GM23338 (cell line): ENCODE measurements around the gene TRPM1. TPM values are rescaled to one million over a fixed set of nuclear protein-coding genes. Genes with fewer than 3 reads are reported as not detected.

ENCODE experiments used
- ATAC-seq: fragments of 200-7000 bp; cut with Tn5 transposase; 3 replicates; pipeline ENCODE4 v1.9.1; 2020
- DNase-seq: peaks from one replicate; pipeline ENCODE4 v3.0.0-alpha.2; 2015; ENCODE audit warnings: low spot score
- H2AFZ ChIP-seq: fragments of 200-600 bp; sonication (generic); 2 replicates; pipeline ENCODE4 v1.8.0; 2016; ENCODE audit warnings: antibody characterized with exemption, mild to moderate bottlenecking, moderate library complexity
- H3F3A ChIP-seq: fragments of 200-600 bp; sonication (generic); replicated peaks from 2 replicates; pipeline ENCODE4 v1.8.0; 2017; ENCODE audit warnings: antibody characterized with exemption, mixed run types, low read depth
- H3K27ac ChIP-seq: fragments of 200-600 bp; sonication (generic); 2 replicates; pipeline ENCODE4 v1.6.1; 2016; ENCODE audit warnings: low read depth
- H3K27me3 ChIP-seq: fragments of 200-600 bp; sonication (generic); 2 replicates; pipeline ENCODE4 v1.8.0; 2016; ENCODE audit warnings: mild to moderate bottlenecking, mixed run types, moderate library complexity; ENCODE audit not compliant: insufficient read depth
- H3K36me3 ChIP-seq: fragments of 200-600 bp; sonication (generic); 2 replicates; pipeline ENCODE4 v1.8.0; 2016; ENCODE audit warnings: mild to moderate bottlenecking; ENCODE audit not compliant: insufficient read depth
- H3K4me1 ChIP-seq: fragments of 200-600 bp; sonication (generic); 2 replicates; pipeline ENCODE4 v1.8.0; 2016; ENCODE audit warnings: mild to moderate bottlenecking, moderate library complexity; ENCODE audit not compliant: insufficient read depth
- H3K4me2 ChIP-seq: fragments of 200-600 bp; sonication (generic); 2 replicates; pipeline ENCODE4 v1.7.1; 2017; ENCODE audit warnings: mixed run types
- H3K4me3 ChIP-seq: fragments of 200-600 bp; sonication (generic); 2 replicates; pipeline ENCODE4 v1.6.1; 2016; ENCODE audit warnings: mixed run types
- H3K79me2 ChIP-seq: fragments of 200-600 bp; sonication (generic); replicated peaks from 2 replicates; pipeline ENCODE4 v1.8.0; 2017; ENCODE audit warnings: mild to moderate bottlenecking; ENCODE audit not compliant: insufficient read depth
- H3K9me2 ChIP-seq: fragments of 200-600 bp; sonication (generic); 2 replicates; pipeline ENCODE4 v1.8.0; 2017; ENCODE audit not compliant: insufficient read depth
- H4K20me1 ChIP-seq: fragments of 200-600 bp; sonication (generic); replicated peaks from 2 replicates; pipeline ENCODE4 v1.8.0; 2017; ENCODE audit warnings: mild to moderate bottlenecking; ENCODE audit not compliant: insufficient read depth
- H3K27ac Mint-ChIP-seq: 2 replicates; pipeline ENCODE4 v1.8.0; 2020; ENCODE audit warnings: inconsistent platforms, mild to moderate bottlenecking, moderate library complexity, mixed read lengths
- H3K27me3 Mint-ChIP-seq: 3 replicates; pipeline ENCODE4 v1.8.0; 2022; ENCODE audit warnings: low read depth, mild to moderate bottlenecking, moderate library complexity, mixed read lengths, inconsistent platforms; ENCODE audit not compliant: insufficient read depth, poor library complexity
- H3K36me3 Mint-ChIP-seq: 3 replicates; pipeline ENCODE4 v1.8.0; 2021; ENCODE audit warnings: low read depth, mild to moderate bottlenecking, inconsistent platforms, moderate library complexity, mixed read lengths
- H3K4me1 Mint-ChIP-seq: 3 replicates; pipeline ENCODE4 v1.8.0; 2020; ENCODE audit warnings: mild to moderate bottlenecking, inconsistent platforms, mixed read lengths
- H3K4me3 Mint-ChIP-seq: 3 replicates; pipeline ENCODE4 v1.8.0; 2021; ENCODE audit warnings: moderate library complexity, mild to moderate bottlenecking, inconsistent platforms, mixed read lengths
- H3K9me3 Mint-ChIP-seq: 3 replicates; pipeline ENCODE4 v1.8.0; 2020; ENCODE audit warnings: moderate library complexity, mild to moderate bottlenecking, inconsistent platforms, mixed read lengths
- CREB1 ChIP-seq: fragments of 250-450 bp; sonication (Bioruptor Pico); IDR thresholded peaks from 2 replicates; pipeline ENCODE4 v1.5.0; 2020; ENCODE audit warnings: low read depth, mild to moderate bottlenecking, moderate library complexity
- EZH2 ChIP-seq: fragments of 200-600 bp; sonication (generic); IDR thresholded peaks from one replicate; pipeline ENCODE4 v1.8.0; 2017; ENCODE audit warnings: antibody characterized with exemption, mild to moderate bottlenecking, low read depth; ENCODE audit not compliant: unreplicated experiment
- EZH2phosphoT487 ChIP-seq: fragments of 200-600 bp; sonication (generic); IDR thresholded peaks from one replicate; pipeline ENCODE4 v1.8.1; 2018; ENCODE audit warnings: antibody characterized with exemption; ENCODE audit not compliant: unreplicated experiment
- JUNB ChIP-seq: IDR thresholded peaks from one replicate; pipeline ENCODE4 v1.6.1; 2016; ENCODE audit warnings: antibody characterized with exemption; ENCODE audit not compliant: unreplicated experiment
- NANOG ChIP-seq: IDR thresholded peaks from 2 replicates; pipeline ENCODE4 v1.6.1; 2016; ENCODE audit warnings: antibody characterized with exemption, borderline replicate concordance
- POLR2AphosphoS5 ChIP-seq: IDR thresholded peaks from 2 replicates; pipeline ENCODE4 v1.6.1; 2016; ENCODE audit warnings: antibody characterized with exemption, low read depth
- STAT1 ChIP-seq: IDR thresholded peaks from one replicate; pipeline ENCODE4 v1.6.1; 2016; ENCODE audit warnings: antibody characterized with exemption; ENCODE audit not compliant: unreplicated experiment
- ZNF114 ChIP-seq: fragments of 250-450 bp; sonication (Bioruptor Pico); IDR thresholded peaks from 2 replicates; pipeline ENCODE4 v1.5.0; 2020; ENCODE audit warnings: mild to moderate bottlenecking, moderate library complexity
- ZNF331 ChIP-seq: fragments of 250-450 bp; sonication (Bioruptor Pico); IDR thresholded peaks from 2 replicates; pipeline ENCODE4 v1.5.0; 2020; ENCODE audit warnings: low read depth, mild to moderate bottlenecking, moderate library complexity
- polyA plus RNA-seq: library from polyadenylated mRNA; unstranded; fragments of >200 nt; fragmentation: Nextera tagmentation; extraction: Ambion mirVana; gene quantifications from 2 replicates; pipeline ENCODE4 v1.2.1, GENCODE V29; 2016
- total RNA-seq: library from RNA; depleted of rRNA; stranded (reverse); fragments of >200 nt; shearing (Covaris generic); gene quantifications from 2 replicates; pipeline ENCODE4 v1.2.3, GENCODE V29; 2014
- TF ChIP-seq, protein P1 (sequence below): fragments of 250-450 bp; sonication (Bioruptor Pico); IDR thresholded peaks from 2 replicates; pipeline ENCODE4 v1.5.0; 2020; ENCODE audit warnings: mild to moderate bottlenecking, moderate library complexity
- TF ChIP-seq, protein P2 (sequence below), 2 experiments: fragments of 200-600 bp in 1 of 2; sonication (generic) in 1 of 2; conservative IDR thresholded peaks; 2 replicates each; pipeline versions ENCODE4 v1.5.1 to v1.6.1; 2016 to 2017; ENCODE audit warnings: antibody characterized with exemption in 2 of 2, low read depth in 2 of 2, mild to moderate bottlenecking in 2 of 2, moderate library complexity in 1 of 2
- TF ChIP-seq, protein P3 (sequence below): IDR thresholded peaks from 2 replicates; pipeline ENCODE4 v1.6.1; 2016; ENCODE audit warnings: antibody characterized with exemption
- TF ChIP-seq, protein P4 (sequence below): IDR thresholded peaks from one replicate; pipeline ENCODE4 v1.6.1; 2018; ENCODE audit warnings: antibody characterized with exemption; ENCODE audit not compliant: unreplicated experiment

The TRPM1 gene
- total and polyA plus RNA-seq, 2 experiments from 2014 or later: 0.19 TPM; not detected in 1

DNA sequence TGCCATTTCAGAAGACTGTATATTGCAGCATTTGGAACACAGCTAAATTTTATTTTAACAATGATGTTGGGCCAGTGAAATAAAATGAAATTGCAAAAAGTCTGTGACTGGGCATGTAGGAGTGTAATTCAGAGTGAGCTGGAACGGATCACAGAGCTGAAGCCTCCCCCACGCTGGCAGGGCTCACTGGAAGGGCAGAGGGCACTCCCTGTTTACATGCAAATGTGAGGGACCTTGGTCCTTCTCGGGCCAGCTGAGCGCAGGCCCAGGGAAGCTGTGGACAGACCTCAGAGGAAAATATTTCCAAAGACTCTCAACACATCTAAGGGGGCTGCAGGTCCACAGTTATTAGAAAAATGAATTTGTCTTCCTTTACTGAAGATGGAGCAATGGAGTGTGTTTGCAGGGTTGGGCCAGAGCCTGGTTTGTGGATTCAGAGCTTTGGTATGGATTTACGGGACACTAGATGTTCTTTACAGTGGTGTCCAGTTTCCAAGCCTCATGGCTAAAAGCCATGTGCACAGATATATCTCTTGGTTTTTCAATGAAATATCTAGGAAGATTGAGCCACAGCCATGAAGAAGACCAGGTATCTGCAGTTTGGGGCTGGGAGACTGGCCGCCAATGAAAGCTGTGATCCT is 32.0 kb downstream of the TRPM1 start:
- H3K79me2 ChIP-seq: no peaks in the 10 kb centered on the region
- no peak overlapping the region for H3K4me3 Mint-ChIP-seq
- peaks cover 24% of the 10 kb centered on the region; the same call in 1 of the 2 replicates for H3K9me2 ChIP-seq
- H2AFZ ChIP-seq: no peak overlapping the region
- peak overlapping the region; percentile 79; the same call in 1 of the 2 replicates for H3K27ac Mint-ChIP-seq
- H3K36me3 ChIP-seq: no peaks in the 10 kb centered on the region
- DNase-seq: no peak
- no peak overlapping the region for H3K4me3 ChIP-seq
- H3K27ac ChIP-seq: no peak overlapping the region
- H3K27me3 Mint-ChIP-seq: no peaks in the 10 kb centered on the region
- no peak for ATAC-seq
- H3K27me3 ChIP-seq: no peaks in the 10 kb centered on the region
- TF ChIP-seq JUNB: no peak
- TF ChIP-seq EZH2: no peak
- TF ChIP-seq NANOG: no peak
- no peak for TF ChIP-seq ZNF331 (CRISPR knock-in tag)
- TF ChIP-seq, protein P1, sequence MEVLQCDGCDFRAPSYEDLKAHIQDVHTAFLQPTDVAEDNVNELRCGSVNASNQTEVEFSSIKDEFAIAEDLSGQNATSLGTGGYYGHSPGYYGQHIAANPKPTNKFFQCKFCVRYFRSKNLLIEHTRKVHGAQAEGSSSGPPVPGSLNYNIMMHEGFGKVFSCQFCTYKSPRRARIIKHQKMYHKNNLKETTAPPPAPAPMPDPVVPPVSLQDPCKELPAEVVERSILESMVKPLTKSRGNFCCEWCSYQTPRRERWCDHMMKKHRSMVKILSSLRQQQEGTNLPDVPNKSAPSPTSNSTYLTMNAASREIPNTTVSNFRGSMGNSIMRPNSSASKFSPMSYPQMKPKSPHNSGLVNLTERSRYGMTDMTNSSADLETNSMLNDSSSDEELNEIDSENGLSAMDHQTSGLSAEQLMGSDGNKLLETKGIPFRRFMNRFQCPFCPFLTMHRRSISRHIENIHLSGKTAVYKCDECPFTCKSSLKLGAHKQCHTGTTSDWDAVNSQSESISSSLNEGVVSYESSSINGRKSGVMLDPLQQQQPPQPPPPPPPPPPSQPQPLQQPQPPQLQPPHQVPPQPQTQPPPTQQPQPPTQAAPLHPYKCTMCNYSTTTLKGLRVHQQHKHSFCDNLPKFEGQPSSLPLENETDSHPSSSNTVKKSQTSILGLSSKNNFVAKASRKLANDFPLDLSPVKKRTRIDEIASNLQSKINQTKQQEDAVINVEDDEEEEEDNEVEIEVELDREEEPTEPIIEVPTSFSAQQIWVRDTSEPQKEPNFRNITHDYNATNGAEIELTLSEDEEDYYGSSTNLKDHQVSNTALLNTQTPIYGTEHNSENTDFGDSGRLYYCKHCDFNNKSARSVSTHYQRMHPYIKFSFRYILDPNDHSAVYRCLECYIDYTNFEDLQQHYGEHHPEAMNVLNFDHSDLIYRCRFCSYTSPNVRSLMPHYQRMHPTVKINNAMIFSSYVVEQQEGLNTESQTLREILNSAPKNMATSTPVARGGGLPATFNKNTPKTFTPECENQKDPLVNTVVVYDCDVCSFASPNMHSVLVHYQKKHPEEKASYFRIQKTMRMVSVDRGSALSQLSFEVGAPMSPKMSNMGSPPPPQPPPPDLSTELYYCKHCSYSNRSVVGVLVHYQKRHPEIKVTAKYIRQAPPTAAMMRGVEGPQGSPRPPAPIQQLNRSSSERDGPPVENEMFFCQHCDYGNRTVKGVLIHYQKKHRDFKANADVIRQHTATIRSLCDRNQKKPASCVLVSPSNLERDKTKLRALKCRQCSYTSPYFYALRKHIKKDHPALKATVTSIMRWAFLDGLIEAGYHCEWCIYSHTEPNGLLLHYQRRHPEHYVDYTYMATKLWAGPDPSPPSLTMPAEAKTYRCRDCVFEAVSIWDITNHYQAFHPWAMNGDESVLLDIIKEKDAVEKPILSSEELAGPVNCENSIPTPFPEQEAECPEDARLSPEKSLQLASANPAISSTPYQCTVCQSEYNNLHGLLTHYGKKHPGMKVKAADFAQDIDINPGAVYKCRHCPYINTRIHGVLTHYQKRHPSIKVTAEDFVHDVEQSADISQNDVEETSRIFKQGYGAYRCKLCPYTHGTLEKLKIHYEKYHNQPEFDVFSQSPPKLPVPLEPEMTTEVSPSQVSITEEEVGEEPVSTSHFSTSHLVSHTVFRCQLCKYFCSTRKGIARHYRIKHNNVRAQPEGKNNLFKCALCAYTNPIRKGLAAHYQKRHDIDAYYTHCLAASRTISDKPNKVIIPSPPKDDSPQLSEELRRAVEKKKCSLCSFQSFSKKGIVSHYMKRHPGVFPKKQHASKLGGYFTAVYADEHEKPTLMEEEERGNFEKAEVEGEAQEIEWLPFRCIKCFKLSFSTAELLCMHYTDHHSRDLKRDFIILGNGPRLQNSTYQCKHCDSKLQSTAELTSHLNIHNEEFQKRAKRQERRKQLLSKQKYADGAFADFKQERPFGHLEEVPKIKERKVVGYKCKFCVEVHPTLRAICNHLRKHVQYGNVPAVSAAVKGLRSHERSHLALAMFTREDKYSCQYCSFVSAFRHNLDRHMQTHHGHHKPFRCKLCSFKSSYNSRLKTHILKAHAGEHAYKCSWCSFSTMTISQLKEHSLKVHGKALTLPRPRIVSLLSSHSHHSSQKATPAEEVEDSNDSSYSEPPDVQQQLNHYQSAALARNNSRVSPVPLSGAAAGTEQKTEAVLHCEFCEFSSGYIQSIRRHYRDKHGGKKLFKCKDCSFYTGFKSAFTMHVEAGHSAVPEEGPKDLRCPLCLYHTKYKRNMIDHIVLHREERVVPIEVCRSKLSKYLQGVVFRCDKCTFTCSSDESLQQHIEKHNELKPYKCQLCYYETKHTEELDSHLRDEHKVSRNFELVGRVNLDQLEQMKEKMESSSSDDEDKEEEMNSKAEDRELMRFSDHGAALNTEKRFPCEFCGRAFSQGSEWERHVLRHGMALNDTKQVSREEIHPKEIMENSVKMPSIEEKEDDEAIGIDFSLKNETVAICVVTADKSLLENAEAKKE (CRISPR knock-in tag): no peak
- no peak for TF ChIP-seq STAT1
- TF ChIP-seq, protein P2, sequence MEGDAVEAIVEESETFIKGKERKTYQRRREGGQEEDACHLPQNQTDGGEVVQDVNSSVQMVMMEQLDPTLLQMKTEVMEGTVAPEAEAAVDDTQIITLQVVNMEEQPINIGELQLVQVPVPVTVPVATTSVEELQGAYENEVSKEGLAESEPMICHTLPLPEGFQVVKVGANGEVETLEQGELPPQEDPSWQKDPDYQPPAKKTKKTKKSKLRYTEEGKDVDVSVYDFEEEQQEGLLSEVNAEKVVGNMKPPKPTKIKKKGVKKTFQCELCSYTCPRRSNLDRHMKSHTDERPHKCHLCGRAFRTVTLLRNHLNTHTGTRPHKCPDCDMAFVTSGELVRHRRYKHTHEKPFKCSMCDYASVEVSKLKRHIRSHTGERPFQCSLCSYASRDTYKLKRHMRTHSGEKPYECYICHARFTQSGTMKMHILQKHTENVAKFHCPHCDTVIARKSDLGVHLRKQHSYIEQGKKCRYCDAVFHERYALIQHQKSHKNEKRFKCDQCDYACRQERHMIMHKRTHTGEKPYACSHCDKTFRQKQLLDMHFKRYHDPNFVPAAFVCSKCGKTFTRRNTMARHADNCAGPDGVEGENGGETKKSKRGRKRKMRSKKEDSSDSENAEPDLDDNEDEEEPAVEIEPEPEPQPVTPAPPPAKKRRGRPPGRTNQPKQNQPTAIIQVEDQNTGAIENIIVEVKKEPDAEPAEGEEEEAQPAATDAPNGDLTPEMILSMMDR (conservative IDR thresholded peaks at IDR 0.05; ENCODE audit: low read depth in 2 of 2): no peak
- TF ChIP-seq POLR2AphosphoS5: no peak
- TF ChIP-seq CREB1 (CRISPR knock-in tag): no peak
- TF ChIP-seq, protein P3, sequence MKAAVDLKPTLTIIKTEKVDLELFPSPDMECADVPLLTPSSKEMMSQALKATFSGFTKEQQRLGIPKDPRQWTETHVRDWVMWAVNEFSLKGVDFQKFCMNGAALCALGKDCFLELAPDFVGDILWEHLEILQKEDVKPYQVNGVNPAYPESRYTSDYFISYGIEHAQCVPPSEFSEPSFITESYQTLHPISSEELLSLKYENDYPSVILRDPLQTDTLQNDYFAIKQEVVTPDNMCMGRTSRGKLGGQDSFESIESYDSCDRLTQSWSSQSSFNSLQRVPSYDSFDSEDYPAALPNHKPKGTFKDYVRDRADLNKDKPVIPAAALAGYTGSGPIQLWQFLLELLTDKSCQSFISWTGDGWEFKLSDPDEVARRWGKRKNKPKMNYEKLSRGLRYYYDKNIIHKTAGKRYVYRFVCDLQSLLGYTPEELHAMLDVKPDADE: no peak
- TF ChIP-seq, protein P4, sequence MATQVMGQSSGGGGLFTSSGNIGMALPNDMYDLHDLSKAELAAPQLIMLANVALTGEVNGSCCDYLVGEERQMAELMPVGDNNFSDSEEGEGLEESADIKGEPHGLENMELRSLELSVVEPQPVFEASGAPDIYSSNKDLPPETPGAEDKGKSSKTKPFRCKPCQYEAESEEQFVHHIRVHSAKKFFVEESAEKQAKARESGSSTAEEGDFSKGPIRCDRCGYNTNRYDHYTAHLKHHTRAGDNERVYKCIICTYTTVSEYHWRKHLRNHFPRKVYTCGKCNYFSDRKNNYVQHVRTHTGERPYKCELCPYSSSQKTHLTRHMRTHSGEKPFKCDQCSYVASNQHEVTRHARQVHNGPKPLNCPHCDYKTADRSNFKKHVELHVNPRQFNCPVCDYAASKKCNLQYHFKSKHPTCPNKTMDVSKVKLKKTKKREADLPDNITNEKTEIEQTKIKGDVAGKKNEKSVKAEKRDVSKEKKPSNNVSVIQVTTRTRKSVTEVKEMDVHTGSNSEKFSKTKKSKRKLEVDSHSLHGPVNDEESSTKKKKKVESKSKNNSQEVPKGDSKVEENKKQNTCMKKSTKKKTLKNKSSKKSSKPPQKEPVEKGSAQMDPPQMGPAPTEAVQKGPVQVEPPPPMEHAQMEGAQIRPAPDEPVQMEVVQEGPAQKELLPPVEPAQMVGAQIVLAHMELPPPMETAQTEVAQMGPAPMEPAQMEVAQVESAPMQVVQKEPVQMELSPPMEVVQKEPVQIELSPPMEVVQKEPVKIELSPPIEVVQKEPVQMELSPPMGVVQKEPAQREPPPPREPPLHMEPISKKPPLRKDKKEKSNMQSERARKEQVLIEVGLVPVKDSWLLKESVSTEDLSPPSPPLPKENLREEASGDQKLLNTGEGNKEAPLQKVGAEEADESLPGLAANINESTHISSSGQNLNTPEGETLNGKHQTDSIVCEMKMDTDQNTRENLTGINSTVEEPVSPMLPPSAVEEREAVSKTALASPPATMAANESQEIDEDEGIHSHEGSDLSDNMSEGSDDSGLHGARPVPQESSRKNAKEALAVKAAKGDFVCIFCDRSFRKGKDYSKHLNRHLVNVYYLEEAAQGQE: no peak
- TF ChIP-seq ZNF114 (CRISPR knock-in tag): no peak
- TF ChIP-seq EZH2phosphoT487: no peak
- no peaks in the 10 kb centered on the region for H3K4me1 ChIP-seq
- no peaks in the 10 kb centered on the region for H4K20me1 ChIP-seq
- no peaks in the 10 kb centered on the region for H3F3A ChIP-seq
- no peaks in the 10 kb centered on the region for H3K36me3 Mint-ChIP-seq
- H3K4me1 Mint-ChIP-seq: peaks cover 2% of the 10 kb centered on the region; the same call in 1 of the 3 replicates
- H3K4me2 ChIP-seq: no peak overlapping the region
- H3K9me3 Mint-ChIP-seq: no peaks in the 10 kb centered on the region
